ENCODE data around the gene DOCK4. TPM values are rescaled to one million over a fixed set of nuclear protein-coding genes. Genes with fewer than 3 reads are reported as not detected.

Gene DOCK4
- total RNA-seq, 1 experiment from 2014 or later = 4.9 TPM

GRCh38 chr7:112069879-112070321, 136.3 kb downstream of the DOCK4 start:
- Histone ChIP-seq H2BK15ac (ENCODE audit: low read depth, low read length) (no peak overlapping the region), H4K20me1 (ENCODE audit: control insufficient read depth, insufficient read depth, insufficient read length) (no peaks in the 10 kb centered on the region), H2BK20ac (ENCODE audit: low read depth, low read length, poor library complexity, severe bottlenecking) (no peak overlapping the region), H2AK5ac (ENCODE audit: insufficient read length, low read length) (no peak overlapping the region), H4K8ac (replicated peaks; ENCODE audit: insufficient read length, low read depth, low read length) (no peak overlapping the region), H3K23me2 (ENCODE audit: insufficient read length, low read depth, low read length, poor library complexity, severe bottlenecking) (no peaks in the 10 kb centered on the region), H4K91ac (ENCODE audit: insufficient read length, low read depth, low read length) (no peak overlapping the region), H3K4me2 (ENCODE audit: insufficient read depth, insufficient read length, low read length) (no peak overlapping the region), H3K4me1 (ENCODE audit: insufficient read depth, low read length) (no peaks in the 10 kb centered on the region; the same call in 1 of the 2 replicates), H3K79me1 (ENCODE audit: insufficient read depth, low read depth, low read length, poor library complexity, severe bottlenecking) (no peaks in the 10 kb centered on the region), H3K23ac (ENCODE audit: insufficient read length, low read depth, low read length) (no peak overlapping the region), H3K79me2 (ENCODE audit: insufficient read depth, low read length) (no peaks in the 10 kb centered on the region), H3K9me3 (ENCODE audit: control insufficient read depth, low read depth, low read length) (no peaks in the 10 kb centered on the region), H2AFZ (ENCODE audit: low read length) (no peak overlapping the region), H4K5ac (ENCODE audit: insufficient read length, low read depth, low read length) (no peak overlapping the region), H3K4ac (ENCODE audit: low read depth, low read length) (no peak overlapping the region), H2BK120ac (ENCODE audit: low read depth, low read length, poor library complexity, severe bottlenecking) (no peak overlapping the region), H3K27me3 (ENCODE audit: insufficient read depth, low read length) (no peaks in the 10 kb centered on the region), H3K18ac (ENCODE audit: insufficient read length, low read depth, low read length) (no peak overlapping the region), H3K56ac (ENCODE audit: insufficient read length, low read depth, low read length) (no peak overlapping the region), H3K9ac (ENCODE audit: extremely low read depth, insufficient read length, low read length) (no peak overlapping the region), H3K14ac (ENCODE audit: insufficient read depth, low read length) (no peak overlapping the region), H2BK5ac (ENCODE audit: insufficient read length, low read length) (no peak overlapping the region), H3K27ac (ENCODE audit: insufficient read length, low read depth, low read length) (no peak overlapping the region), H2BK12ac (ENCODE audit: insufficient read length, low read depth, low read length) (no peak overlapping the region), H3T11ph (ENCODE audit: low read length) (no peak overlapping the region)
- Mint-ChIP-seq H3K27ac (no peak overlapping the region), H3K9me3 (peaks cover 0 to 8% of the 10 kb centered on the region in 2 experiments; a peak in 3 of 5 replicates), H3K27me3 (ENCODE audit: low read depth) (no peaks in the 10 kb centered on the region), H3K4me3 (no peak overlapping the region), H3K36me3 (ENCODE audit: insufficient read depth in 1 of 3, low read depth in 3 of 3) (peaks cover 0 to 5% (median 0%) of the 10 kb centered on the region in 3 experiments; a peak in 2 of 7 replicates), H3K4me1 (peaks cover 4% of the 10 kb centered on the region in 2 experiments; a peak in 3 of 4 replicates)
- no peak for TF ChIP-seq CTCF (conservative IDR thresholded peaks at IDR 0.05)
- no peak for DNase-seq
- WGBS (ENCODE audit: extremely low coverage, insufficient read length, low lambda C conversion rate) = no CpG with 5 or more reads among the region's 3 CpGs
